ENCODE data around the gene APIP. TPM values are rescaled to one million over a fixed set of nuclear protein-coding genes. Genes with fewer than 3 reads are reported as not detected.
"Not testable (repeated sequence)": the region's sequence is repeated elsewhere in the genome, so short reads cannot be mapped to it uniquely, and the experiment has no call there.

Gene APIP
- polyA plus RNA-seq, 1 experiment = 10.0 TPM

- no peak for DNase-seq (ENCODE audit: low read depth)
- Histone ChIP-seq H3K36me3 (ENCODE audit: control insufficient read depth, insufficient read depth, low read length) (no peaks in the 10 kb centered on the region; the same call in 1 of the 2 replicates), H3K4me3 (ENCODE audit: low read depth, low read length) (peak overlapping the region; percentile 91), H3K27me3 (ENCODE audit: control insufficient read depth, insufficient read depth, low read length) (no peaks in the 10 kb centered on the region)
- TF ChIP-seq CTCF (IDR thresholded peaks at IDR 0.05; ENCODE audit: insufficient read depth, low read depth, low read length) = no peak
- POLR2A ChIA-PET = no interaction called here
- CTCF ChIA-PET = interaction anchor here (0.8 to 1.0 kb wide), 2 partner anchors 13 to 423 kb away, joined by 3 to 4 read pairs; no protein-coding TSS in a partner anchor
These were observed 804 bp downstream of the APIP start for GRCh38 chr11:34915136-34916014.

GRCh38 chr11:34913556-34913955 lies 2.6 kb downstream of the APIP start:
- H3K36me3 ChIP-seq (ENCODE audit: control insufficient read depth, insufficient read depth, low read length); POLR2A ChIA-PET; H3K27me3 ChIP-seq (ENCODE audit: control insufficient read depth, insufficient read depth, low read length); DNase-seq (ENCODE audit: low read depth); H3K4me3 ChIP-seq (ENCODE audit: low read depth, low read length); CTCF ChIA-PET: not testable (repeated sequence)

GRCh38 chr11:34911676-34912075 lies 4.5 kb downstream of the APIP start:
- no peak overlapping the region for H3K4me3 ChIP-seq (ENCODE audit: low read depth, low read length)
- H3K36me3 ChIP-seq (ENCODE audit: control insufficient read depth, insufficient read depth, low read length) = no peaks in the 10 kb centered on the region; the same call in 1 of the 2 replicates
- ChIA-PET POLR2A (no interaction called here), CTCF (no interaction called here)
- DNase-seq (ENCODE audit: low read depth) = no peak
- H3K27me3 ChIP-seq (ENCODE audit: control insufficient read depth, insufficient read depth, low read length) = no peaks in the 10 kb centered on the region
- TF ChIP-seq CTCF (IDR thresholded peaks at IDR 0.05; ENCODE audit: insufficient read depth, low read depth, low read length) = no peak

- no peak for TF ChIP-seq CTCF (IDR thresholded peaks at IDR 0.05; ENCODE audit: insufficient read depth, low read depth, low read length)
- ChIA-PET CTCF (no interaction called here), POLR2A (no interaction called here)
- DNase-seq (ENCODE audit: low read depth) = no peak
- H3K36me3 ChIP-seq (ENCODE audit: control insufficient read depth, insufficient read depth, low read length) = no peaks in the 10 kb centered on the region; the same call in 1 of the 2 replicates
- H3K4me3 ChIP-seq (ENCODE audit: low read depth, low read length) = no peak overlapping the region
- H3K27me3 ChIP-seq (ENCODE audit: control insufficient read depth, insufficient read depth, low read length) = no peaks in the 10 kb centered on the region
These were observed 5.4 kb downstream of the APIP start for GRCh38 chr11:34910817-34911216.

GRCh38 chr11:34909955-34910354 lies 6.2 kb downstream of the APIP start:
- Histone ChIP-seq H3K4me3 (ENCODE audit: low read depth, low read length) (no peak overlapping the region), H3K27me3 (ENCODE audit: control insufficient read depth, insufficient read depth, low read length) (no peaks in the 10 kb centered on the region), H3K36me3 (ENCODE audit: control insufficient read depth, insufficient read depth, low read length) (no peaks in the 10 kb centered on the region; the same call in 1 of the 2 replicates)
- POLR2A ChIA-PET = no interaction called here
- CTCF ChIA-PET = no interaction called here
- DNase-seq (ENCODE audit: low read depth) = no peak
- no peak for TF ChIP-seq CTCF (IDR thresholded peaks at IDR 0.05; ENCODE audit: insufficient read depth, low read depth, low read length)
